ENCODE measurements around the gene ANO10. TPM values are rescaled to one million over a fixed set of nuclear protein-coding genes. Genes with fewer than 3 reads are reported as not detected.

The ANO10 gene
- polyA plus RNA-seq, 4 donors, result 37.5 to 50.5 (median 41.3) TPM

- no peak for DNase-seq (ENCODE audit: low read depth in 4 of 4, low spot score in 3 of 4)
These were observed 187.4 kb downstream of the ANO10 start for GRCh38 chr3:43434431-43434830.

DNA sequence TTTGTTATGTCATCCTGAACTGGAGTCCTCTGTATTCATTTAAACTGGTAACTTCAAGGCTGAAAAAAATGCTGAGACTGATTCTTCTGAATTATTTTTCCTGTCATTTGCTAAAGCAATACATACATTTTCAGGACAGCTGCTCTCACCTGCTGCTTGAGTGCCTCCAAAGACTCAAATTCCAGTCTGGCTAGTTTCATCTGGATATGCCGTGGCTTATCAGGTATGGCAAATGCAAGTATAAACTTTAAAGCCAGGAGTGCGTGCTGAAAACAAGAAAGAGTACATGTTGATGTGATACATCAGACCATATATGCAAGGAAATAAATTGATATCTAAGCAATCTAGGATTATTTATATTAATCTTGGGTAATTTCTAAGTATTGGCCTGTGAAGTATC is 189.3 kb downstream of the ANO10 start:
- DNase-seq (ENCODE audit: low read depth in 4 of 4, low spot score in 3 of 4), result no peak

GRCh38 chr3:43426388-43426787 is 195.4 kb downstream of the ANO10 start:
- no peak for DNase-seq (ENCODE audit: low read depth in 4 of 4, low spot score in 3 of 4)

DNA sequence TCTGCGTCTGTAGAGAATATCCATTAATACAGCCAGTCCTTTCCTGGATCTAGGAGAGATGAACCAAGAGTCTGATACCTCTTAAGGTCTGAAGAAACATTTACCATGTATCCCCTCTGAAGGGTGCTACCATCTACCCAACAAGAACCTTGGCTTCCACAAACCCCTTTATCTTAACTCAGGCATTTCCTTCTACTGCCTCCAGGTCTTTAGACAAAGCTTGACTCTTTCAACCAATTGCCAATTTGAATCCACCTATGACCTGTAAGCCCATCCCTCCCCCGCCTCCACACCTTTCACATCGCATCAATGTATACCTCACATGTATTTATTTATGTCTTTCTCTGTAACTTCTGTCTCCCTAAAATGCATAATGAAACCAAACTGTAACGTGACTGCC is 196.0 kb downstream of the ANO10 start:
- no peak for DNase-seq (ENCODE audit: low read depth in 4 of 4, low spot score in 3 of 4)

GRCh38 chr3:43423639-43424038 is 198.2 kb downstream of the ANO10 start:
- DNase-seq (ENCODE audit: low read depth in 4 of 4, low spot score in 3 of 4), result no peak

DNA sequence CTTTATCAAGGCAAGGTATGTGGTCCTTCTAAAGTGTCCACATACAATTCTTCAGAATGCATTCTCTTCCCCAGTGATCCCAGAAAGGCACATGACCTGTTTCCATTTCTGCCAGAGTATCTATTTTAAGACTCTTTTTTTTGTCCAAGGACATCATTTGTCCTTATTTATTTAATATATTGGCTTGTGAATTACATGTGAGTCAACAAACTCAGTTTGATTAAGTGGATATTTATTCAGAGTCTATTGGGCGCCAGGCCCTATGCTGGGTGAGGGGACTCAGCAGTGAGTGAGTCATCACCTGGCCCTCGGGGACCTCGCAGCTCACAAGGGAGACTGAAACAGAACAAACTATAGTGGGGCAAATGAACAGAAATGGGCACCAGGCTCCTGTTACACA is 198.7 kb downstream of the ANO10 start:
- DNase-seq (ENCODE audit: low read depth in 4 of 4, low spot score in 3 of 4), result no peak

GRCh38 chr3:43418601-43419272 is 203.1 kb downstream of the ANO10 start:
- no peak for DNase-seq (ENCODE audit: low read depth in 4 of 4, low spot score in 3 of 4)

- no peak for DNase-seq (ENCODE audit: low read depth in 4 of 4, low spot score in 3 of 4)
These were observed 204.7 kb downstream of the ANO10 start for GRCh38 chr3:43417133-43417532.

DNA sequence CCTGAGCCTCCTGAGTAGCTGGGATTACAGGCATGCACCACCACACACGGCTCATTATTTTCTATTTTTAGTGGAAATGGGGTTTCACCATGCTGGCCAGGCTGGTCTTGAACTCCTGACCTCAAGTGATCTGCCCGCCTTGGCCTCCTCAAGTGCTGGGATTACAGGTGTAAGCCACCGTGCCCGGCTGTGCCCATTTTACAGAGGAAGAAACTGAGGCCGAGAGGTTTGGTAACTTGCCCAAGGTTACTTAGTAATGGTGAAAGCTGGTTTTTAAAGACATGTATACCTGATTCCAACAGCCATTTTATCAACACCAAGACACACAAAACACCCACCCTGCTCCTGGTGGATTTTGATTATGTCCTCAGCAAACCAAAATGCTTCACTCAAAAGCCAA is 206.7 kb downstream of the ANO10 start:
- no peak for DNase-seq (ENCODE audit: low read depth in 4 of 4, low spot score in 3 of 4)

- no peak for DNase-seq (ENCODE audit: low read depth in 4 of 4, low spot score in 3 of 4)
These were observed 208.0 kb downstream of the ANO10 start for GRCh38 chr3:43413676-43414368.

DNA sequence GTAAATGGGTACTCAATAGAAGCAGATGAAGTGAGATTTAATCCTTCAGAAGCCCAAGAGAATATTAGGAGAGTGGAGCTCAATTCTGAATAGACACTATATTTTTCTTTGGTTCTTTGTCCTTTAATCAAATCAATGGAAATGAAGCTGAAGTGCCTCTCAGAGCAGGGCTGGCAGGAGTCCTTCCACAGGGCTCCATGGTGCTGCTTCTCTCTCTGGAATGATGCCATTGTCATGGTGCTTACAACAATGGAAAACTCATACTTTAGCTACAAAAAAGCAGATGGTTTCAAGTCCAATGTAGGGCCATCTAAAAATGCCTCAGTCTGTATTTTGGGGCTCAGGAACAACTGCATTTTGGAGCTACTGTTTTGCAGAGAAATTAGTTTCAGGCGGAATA is 210.4 kb downstream of the ANO10 start:
- DNase-seq (ENCODE audit: low read depth in 4 of 4, low spot score in 3 of 4), result no peak

GRCh38 chr3:43410592-43410991 is 211.2 kb downstream of the ANO10 start:
- DNase-seq (ENCODE audit: low read depth in 4 of 4, low spot score in 3 of 4), result no peak

DNA sequence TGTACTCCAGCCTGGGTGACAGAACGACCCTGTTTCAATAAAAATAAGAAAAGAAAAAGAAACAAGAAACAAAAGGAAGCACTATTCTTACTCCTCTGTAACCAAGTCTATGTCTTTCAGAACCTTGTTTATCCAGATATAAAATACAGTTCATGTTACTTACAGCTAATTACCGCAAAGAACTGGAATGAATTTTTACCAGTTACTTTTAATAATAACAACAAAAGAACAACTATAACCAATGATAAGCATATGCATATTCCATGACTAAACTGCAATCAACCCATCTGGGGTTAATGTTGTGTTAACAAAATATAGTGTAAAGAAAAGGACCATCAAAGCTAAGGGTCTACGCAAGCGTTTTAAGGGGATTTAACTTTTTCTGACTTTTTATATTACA is 212.3 kb downstream of the ANO10 start:
- DNase-seq (ENCODE audit: low read depth in 4 of 4, low spot score in 3 of 4), result no peak

DNA sequence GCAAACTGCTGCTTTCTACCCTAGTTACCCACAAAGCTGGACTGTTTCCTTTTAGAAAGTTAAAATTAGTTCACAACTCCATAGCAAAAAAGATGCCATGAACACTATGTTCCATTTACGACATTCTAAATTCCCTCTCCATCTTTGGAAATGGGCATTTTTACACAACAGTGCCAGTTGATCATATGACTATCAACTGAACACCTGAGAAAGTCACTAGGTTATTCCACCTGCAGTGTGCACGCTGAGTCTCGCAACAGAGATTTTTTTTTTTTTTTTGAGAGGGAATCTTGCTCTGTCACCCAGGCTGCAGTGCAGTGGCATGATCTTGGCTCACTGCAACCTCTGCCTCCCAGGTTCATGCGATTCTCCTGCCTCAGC is 215.2 kb downstream of the ANO10 start:
- DNase-seq (ENCODE audit: low read depth in 4 of 4, low spot score in 3 of 4), result no peak

- DNase-seq (ENCODE audit: low read depth in 4 of 4, low spot score in 3 of 4), result no peak
These were observed 215.7 kb downstream of the ANO10 start for GRCh38 chr3:43405888-43406642.

DNA sequence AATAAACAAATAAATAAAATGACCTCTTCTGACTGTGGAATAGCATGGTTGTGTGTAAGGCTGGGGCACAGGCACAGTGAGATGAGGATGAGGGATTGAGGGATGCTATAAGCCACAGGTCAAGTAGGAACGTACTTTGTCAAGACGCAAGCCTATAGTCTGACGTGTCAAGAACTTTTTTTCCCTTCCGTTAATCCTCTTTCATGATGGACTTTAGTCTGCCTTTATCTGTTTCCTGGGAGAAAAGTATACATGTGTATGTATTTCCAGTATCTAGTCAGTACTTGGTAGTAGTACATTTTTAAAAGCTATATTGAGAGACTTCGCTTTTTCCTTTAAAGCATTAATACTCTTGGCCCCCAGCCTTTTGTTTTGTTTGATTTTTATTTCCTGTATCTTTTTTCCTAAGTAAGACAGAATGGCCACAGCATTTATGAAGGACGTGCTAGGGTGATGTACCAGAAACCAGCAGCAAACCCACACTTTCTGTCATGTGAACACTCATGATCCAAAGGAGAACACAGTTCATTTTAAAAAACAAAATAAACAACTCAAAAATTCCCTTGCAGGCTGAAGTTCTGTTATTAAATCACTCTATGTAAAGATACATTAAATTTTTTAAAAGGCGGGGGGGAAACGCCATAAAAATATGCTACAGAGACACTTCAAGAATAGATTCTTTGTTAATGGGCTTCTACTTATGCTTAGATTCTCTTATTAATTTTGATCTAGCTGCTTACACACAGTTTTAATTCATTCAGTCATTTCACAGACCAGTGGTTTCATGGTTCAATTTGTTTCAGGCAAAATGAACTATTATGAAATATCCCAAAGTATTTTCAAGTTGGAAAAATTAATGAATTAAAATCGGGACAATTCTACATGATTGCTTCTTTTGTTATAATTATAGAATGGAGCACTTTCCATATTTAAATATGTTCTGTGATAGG is 220.8 kb downstream of the ANO10 start:
- DNase-seq (ENCODE audit: low read depth in 4 of 4, low spot score in 3 of 4), result no peak

DNA sequence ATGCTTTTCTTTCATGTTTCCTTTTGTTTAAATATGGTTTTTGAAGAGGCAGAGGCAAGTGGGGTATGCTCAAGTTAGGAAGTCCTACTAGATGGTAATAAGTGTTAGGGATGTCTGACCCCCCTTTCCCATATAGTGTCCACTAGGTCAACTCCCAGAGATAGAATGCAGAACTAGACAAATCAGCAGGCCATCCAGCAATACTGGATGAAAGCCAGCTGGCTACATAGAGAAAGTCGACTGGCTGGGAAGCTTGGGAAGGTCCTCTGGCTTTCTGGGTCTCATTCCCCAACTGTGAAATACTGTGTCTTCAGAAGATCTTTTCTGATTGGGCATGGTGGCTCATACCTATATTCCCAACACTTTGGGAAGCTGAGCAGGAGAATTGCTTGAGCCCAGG is 221.6 kb downstream of the ANO10 start:
- no peak for DNase-seq (ENCODE audit: low read depth in 4 of 4, low spot score in 3 of 4)

GRCh38 chr3:43399034-43399433 is 222.8 kb downstream of the ANO10 start:
- DNase-seq (ENCODE audit: low read depth in 4 of 4, low spot score in 3 of 4), result no peak

DNA sequence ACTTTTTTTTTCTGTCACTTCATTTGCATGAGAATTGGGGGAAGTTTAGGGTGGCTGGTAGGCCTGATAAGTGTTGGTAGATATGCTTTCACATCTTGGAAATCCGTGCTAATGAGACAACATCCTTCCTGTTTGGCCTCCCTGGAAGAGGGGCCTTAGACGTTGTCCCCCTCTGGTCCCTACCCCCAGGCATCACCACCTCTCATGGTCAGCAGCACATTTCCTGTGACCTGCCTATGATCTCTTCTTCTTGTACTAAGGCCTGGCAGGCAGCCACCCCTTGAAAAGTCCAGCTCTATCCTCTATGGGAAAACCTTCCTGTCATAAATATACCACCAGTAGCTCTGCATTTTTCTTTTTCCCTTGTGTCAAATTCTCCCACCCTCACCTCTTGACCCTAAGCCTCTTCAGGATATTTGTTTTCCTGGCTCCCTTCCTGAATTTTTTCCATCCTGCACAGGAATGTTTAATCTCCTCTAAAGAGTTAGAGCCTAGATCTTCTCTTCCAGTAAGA is 227.7 kb downstream of the ANO10 start:
- DNase-seq (ENCODE audit: low read depth in 4 of 4, low spot score in 3 of 4), result peak in 1 of 4 donors; percentile 43

GRCh38 chr3:43391621-43392020 is 230.2 kb downstream of the ANO10 start:
- no peak for DNase-seq (ENCODE audit: low read depth in 4 of 4, low spot score in 3 of 4)

DNA sequence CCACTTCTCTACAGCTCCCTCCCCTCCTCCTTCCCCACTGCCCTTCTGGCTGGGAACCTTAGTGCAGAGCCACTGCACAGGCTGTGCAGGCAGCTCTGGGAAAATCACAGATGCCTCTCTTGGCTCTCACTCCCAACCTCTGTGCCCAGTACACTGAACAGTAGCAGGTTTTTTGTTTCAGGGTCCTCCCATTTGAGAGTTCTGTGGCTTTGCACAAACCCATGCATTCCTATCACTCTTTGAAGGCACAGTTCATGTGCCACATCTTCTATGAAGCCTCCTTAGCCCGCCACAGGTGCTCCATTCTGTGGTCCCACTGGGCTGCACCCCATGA is 231.6 kb downstream of the ANO10 start:
- DNase-seq (ENCODE audit: low read depth in 4 of 4, low spot score in 3 of 4), result no peak
